HL-60 (cell line): ENCODE data around the gene ADPRHL1.

Experiments
- DNase-seq, 2 experiments: peaks; one replicate each; pipeline ENCODE4 v3.0.0-alpha.2; 2010 to 2020; ENCODE audit warnings: low read depth in 1 of 2, low spot score in 1 of 2
- H3K27ac ChIP-seq: fragments of 250-450 bp; sonication (Bioruptor Pico); replicated peaks from 2 replicates; pipeline ENCODE4 v1.5.1; 2020; ENCODE audit warnings: mild to moderate bottlenecking, moderate library complexity
- H3K27me3 ChIP-seq: fragments of 250-450 bp; sonication (Bioruptor Pico); 2 replicates; pipeline ENCODE4 v1.5.1; 2021; ENCODE audit warnings: mild to moderate bottlenecking, moderate library complexity; ENCODE audit not compliant: insufficient read depth, poor library complexity, severe bottlenecking
- H3K4me3 ChIP-seq: replicated peaks from 2 replicates; pipeline ENCODE4 v1.5.1; 2011; ENCODE audit warnings: mild to moderate bottlenecking, control low read depth, low read length; ENCODE audit not compliant: insufficient read depth
- GABPA ChIP-seq: IDR thresholded peaks from 2 replicates; pipeline ENCODE4 v1.6.1; 2012; ENCODE audit warnings: low read depth
- POLR2AphosphoS5 ChIP-seq: IDR thresholded peaks from 2 replicates; pipeline ENCODE4 v1.6.1; 2012; ENCODE audit warnings: low read depth
- SPI1 ChIP-seq: IDR thresholded peaks from 2 replicates; pipeline ENCODE4 v1.6.1; 2012; ENCODE audit warnings: low read depth, mild to moderate bottlenecking, borderline replicate concordance
- TF ChIP-seq, protein P1 (sequence below): IDR thresholded peaks from one replicate; pipeline ENCODE4 v1.5.1; 2011; ENCODE audit warnings: low read length, control low read depth, inconsistent platforms; ENCODE audit not compliant: insufficient read depth
- TF ChIP-seq, protein P2 (sequence below): IDR thresholded peaks from 2 replicates; pipeline ENCODE4 v1.6.1; 2012; ENCODE audit warnings: low read depth; ENCODE audit not compliant: insufficient replicate concordance

ADPRHL1 gene

GRCh38 chr13:113432506-113433270 is 20.6 kb downstream of the ADPRHL1 start:
- no peak for TF ChIP-seq GABPA
- TF ChIP-seq, protein P1, sequence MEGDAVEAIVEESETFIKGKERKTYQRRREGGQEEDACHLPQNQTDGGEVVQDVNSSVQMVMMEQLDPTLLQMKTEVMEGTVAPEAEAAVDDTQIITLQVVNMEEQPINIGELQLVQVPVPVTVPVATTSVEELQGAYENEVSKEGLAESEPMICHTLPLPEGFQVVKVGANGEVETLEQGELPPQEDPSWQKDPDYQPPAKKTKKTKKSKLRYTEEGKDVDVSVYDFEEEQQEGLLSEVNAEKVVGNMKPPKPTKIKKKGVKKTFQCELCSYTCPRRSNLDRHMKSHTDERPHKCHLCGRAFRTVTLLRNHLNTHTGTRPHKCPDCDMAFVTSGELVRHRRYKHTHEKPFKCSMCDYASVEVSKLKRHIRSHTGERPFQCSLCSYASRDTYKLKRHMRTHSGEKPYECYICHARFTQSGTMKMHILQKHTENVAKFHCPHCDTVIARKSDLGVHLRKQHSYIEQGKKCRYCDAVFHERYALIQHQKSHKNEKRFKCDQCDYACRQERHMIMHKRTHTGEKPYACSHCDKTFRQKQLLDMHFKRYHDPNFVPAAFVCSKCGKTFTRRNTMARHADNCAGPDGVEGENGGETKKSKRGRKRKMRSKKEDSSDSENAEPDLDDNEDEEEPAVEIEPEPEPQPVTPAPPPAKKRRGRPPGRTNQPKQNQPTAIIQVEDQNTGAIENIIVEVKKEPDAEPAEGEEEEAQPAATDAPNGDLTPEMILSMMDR: no peak
- no peak for TF ChIP-seq POLR2AphosphoS5
- TF ChIP-seq, protein P2, sequence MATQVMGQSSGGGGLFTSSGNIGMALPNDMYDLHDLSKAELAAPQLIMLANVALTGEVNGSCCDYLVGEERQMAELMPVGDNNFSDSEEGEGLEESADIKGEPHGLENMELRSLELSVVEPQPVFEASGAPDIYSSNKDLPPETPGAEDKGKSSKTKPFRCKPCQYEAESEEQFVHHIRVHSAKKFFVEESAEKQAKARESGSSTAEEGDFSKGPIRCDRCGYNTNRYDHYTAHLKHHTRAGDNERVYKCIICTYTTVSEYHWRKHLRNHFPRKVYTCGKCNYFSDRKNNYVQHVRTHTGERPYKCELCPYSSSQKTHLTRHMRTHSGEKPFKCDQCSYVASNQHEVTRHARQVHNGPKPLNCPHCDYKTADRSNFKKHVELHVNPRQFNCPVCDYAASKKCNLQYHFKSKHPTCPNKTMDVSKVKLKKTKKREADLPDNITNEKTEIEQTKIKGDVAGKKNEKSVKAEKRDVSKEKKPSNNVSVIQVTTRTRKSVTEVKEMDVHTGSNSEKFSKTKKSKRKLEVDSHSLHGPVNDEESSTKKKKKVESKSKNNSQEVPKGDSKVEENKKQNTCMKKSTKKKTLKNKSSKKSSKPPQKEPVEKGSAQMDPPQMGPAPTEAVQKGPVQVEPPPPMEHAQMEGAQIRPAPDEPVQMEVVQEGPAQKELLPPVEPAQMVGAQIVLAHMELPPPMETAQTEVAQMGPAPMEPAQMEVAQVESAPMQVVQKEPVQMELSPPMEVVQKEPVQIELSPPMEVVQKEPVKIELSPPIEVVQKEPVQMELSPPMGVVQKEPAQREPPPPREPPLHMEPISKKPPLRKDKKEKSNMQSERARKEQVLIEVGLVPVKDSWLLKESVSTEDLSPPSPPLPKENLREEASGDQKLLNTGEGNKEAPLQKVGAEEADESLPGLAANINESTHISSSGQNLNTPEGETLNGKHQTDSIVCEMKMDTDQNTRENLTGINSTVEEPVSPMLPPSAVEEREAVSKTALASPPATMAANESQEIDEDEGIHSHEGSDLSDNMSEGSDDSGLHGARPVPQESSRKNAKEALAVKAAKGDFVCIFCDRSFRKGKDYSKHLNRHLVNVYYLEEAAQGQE: no peak
- no peak for TF ChIP-seq SPI1
- no peak for DNase-seq
- Histone ChIP-seq H3K27ac (no peak overlapping the region), H3K27me3 (no peaks in the 10 kb centered on the region), H3K4me3 (no peak overlapping the region)

GRCh38 chr13:113431171-113431570 is 22.1 kb downstream of the ADPRHL1 start:
- DNase-seq: no peak
- TF ChIP-seq SPI1: no peak
- TF ChIP-seq, protein P2: no peak
- TF ChIP-seq GABPA: no peak
- TF ChIP-seq, protein P1: no peak
- TF ChIP-seq POLR2AphosphoS5: no peak
- Histone ChIP-seq H3K27ac (no peak overlapping the region), H3K27me3 (peaks cover 3% of the 10 kb centered on the region), H3K4me3 (no peak overlapping the region)

- no peak for DNase-seq
- no peak for TF ChIP-seq POLR2AphosphoS5
- TF ChIP-seq, protein P2: no peak
- TF ChIP-seq, protein P1: no peak
- no peak for TF ChIP-seq SPI1
- TF ChIP-seq GABPA: no peak
- Histone ChIP-seq H3K4me3 (no peak overlapping the region), H3K27me3 (peaks cover 3% of the 10 kb centered on the region), H3K27ac (no peak overlapping the region)
Observed at GRCh38 chr13:113430378-113431110, 22.7 kb downstream of the ADPRHL1 start.
